ENCODE results near the gene GLI2. TPM values are rescaled to one million over a fixed set of nuclear protein-coding genes. Genes with fewer than 3 reads are reported as not detected.

The GLI2 gene
- total and polyA plus RNA-seq, 2 of the 4 experiments (the other 2 are of a cell fraction) = 3.8 to 26.0 TPM

GRCh38 chr2:120734930-120735651 lies 577 bp upstream of the GLI2 start (continued):
- TF ChIP-seq MXI1 (IDR thresholded peaks at IDR 0.05; ENCODE audit: borderline replicate concordance, low read depth, low read length) = no peak
- TF ChIP-seq BHLHE40 (IDR thresholded peaks at IDR 0.05; ENCODE audit: low read depth, low read length) = no peak

- peak overlapping the region; percentile 98 for H3K27ac ChIP-seq (ENCODE audit: insufficient read depth, low read length)
- peaks cover 16% of the 10 kb centered on the region for H3K9me1 ChIP-seq (ENCODE audit: insufficient read depth, low read length)
- BruUV-seq (replicated peaks) = no TSS peak
- H4K20me1 ChIP-seq (ENCODE audit: insufficient read depth, low read length) = peaks cover 34% of the 10 kb centered on the region
- H3K23ac ChIP-seq (ENCODE audit: low read depth, low read length) = peak overlapping the region; percentile 95
- peak overlapping the region; percentile 89 for H2AFZ ChIP-seq (replicated peaks; ENCODE audit: low read length, poor library complexity)
- CTCF ChIA-PET = interaction anchor here (0.6 to 1.5 kb wide), 4 partner anchors 29 to 179 kb away, joined by 3 to 4 read pairs (median 4); no protein-coding TSS in a partner anchor
- H3K9me3 ChIP-seq (ENCODE audit: control insufficient read depth, insufficient read depth, low read length) = no peaks in the 10 kb centered on the region
- peak overlapping the region; percentile 91 for H4K8ac ChIP-seq (ENCODE audit: low read depth in 2 of 2, low read length in 2 of 2)
- dilution Hi-C loops (cut with HindIII; ENCODE audit: low sequenced_read_pairs, unreplicated experiment) (no loop called here), in situ Hi-C loops (cut with MboI; ENCODE audit: low sequenced_read_pairs) (loop anchor here (10.0 kb wide), 1 partner anchor 79 kb away; no protein-coding TSS in a partner anchor), intact Hi-C loops (cut with micrococcal nuclease) (loop anchor here (2.0 to 5.0 kb wide), 2 partner anchors 85 to 201 kb away; no protein-coding TSS in a partner anchor)
- H4K5ac ChIP-seq (ENCODE audit: low read depth, low read length) = peak overlapping the region; percentile 81
- H3K36me3 ChIP-seq (ENCODE audit: control insufficient read depth, insufficient read depth, low read length) = no peaks in the 10 kb centered on the region
- peak overlapping the region; percentile 82 for H2AK5ac ChIP-seq (ENCODE audit: low read depth, low read length)
- H3K4me1 ChIP-seq (ENCODE audit: control insufficient read depth, insufficient read depth, low read length) = peaks cover 38% of the 10 kb centered on the region
- 0% methylated on average over 14 of the region's 38 CpGs; no CpG with 5 or more reads in 1 of the 2 experiments for WGBS, 2 experiments (ENCODE audit: extremely low coverage in 2 of 2, insufficient read length in 1 of 2)
- H3K79me1 ChIP-seq (ENCODE audit: low read depth in 1 of 2, low read length in 2 of 2) = peaks cover 10 to 67% of the 10 kb centered on the region in 2 experiments
- H3K9ac ChIP-seq (ENCODE audit: low read depth, low read length) = peak overlapping the region; percentile 91
- H3K4ac ChIP-seq (ENCODE audit: low read depth, low read length) = peak overlapping the region; percentile 97
- TF ChIP-seq, protein P1, sequence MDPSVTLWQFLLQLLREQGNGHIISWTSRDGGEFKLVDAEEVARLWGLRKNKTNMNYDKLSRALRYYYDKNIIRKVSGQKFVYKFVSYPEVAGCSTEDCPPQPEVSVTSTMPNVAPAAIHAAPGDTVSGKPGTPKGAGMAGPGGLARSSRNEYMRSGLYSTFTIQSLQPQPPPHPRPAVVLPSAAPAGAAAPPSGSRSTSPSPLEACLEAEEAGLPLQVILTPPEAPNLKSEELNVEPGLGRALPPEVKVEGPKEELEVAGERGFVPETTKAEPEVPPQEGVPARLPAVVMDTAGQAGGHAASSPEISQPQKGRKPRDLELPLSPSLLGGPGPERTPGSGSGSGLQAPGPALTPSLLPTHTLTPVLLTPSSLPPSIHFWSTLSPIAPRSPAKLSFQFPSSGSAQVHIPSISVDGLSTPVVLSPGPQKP (IDR thresholded peaks at IDR 0.05; ENCODE audit: borderline replicate concordance, low read depth, low read length) = no peak
- TF ChIP-seq POLR2A (IDR thresholded peaks at IDR 0.05; ENCODE audit: low read depth, low read length) = peak; percentile 12; the same call in 1 of the 2 replicates
- no peak for TF ChIP-seq RAD21 (IDR thresholded peaks at IDR 0.05; ENCODE audit: low read length)
- peak overlapping the region; percentile 92 for H2BK120ac ChIP-seq (ENCODE audit: low read depth, low read length)
- DNase-seq = no peak
- ATAC-seq (ENCODE audit: low read depth) = peak; percentile 1
- peak overlapping the region; percentile 96 for H2BK5ac ChIP-seq (ENCODE audit: low read depth, low read length, poor library complexity, severe bottlenecking)
- H2BK15ac ChIP-seq (ENCODE audit: low read depth, low read length) = no peak overlapping the region
- H3K27me3 ChIP-seq (ENCODE audit: control insufficient read depth, insufficient read depth, low read length) = no peaks in the 10 kb centered on the region
- POLR2A ChIA-PET (ENCODE audit: unreplicated experiment) = no interaction called here
- H3K56ac ChIP-seq (ENCODE audit: extremely low read depth, insufficient read depth, low read length) = peak overlapping the region; percentile 91
- H2BK20ac ChIP-seq (ENCODE audit: low read depth, low read length) = peak overlapping the region; percentile 56; the same call in 1 of the 2 replicates
- H4K91ac ChIP-seq (ENCODE audit: insufficient read depth, low read depth, low read length) = peak overlapping the region; percentile 94
- H3K14ac ChIP-seq (replicated peaks; ENCODE audit: low read depth, low read length) = peak overlapping the region; percentile 98
- peak overlapping the region; percentile 53 for H3K4me2 ChIP-seq (ENCODE audit: low read depth, low read length)
- peak overlapping the region; percentile 97 for H2AK9ac ChIP-seq (replicated peaks; ENCODE audit: low read depth, low read length, poor library complexity)
- peak overlapping the region; percentile 93 for H3K4me3 ChIP-seq (ENCODE audit: insufficient read depth, low read depth, low read length)
- H3K18ac ChIP-seq (ENCODE audit: low read depth, low read length) = peak overlapping the region; percentile 43
Observed at GRCh38 chr2:120736202-120736623, 545 bp downstream of the GLI2 start.

Measured in IMR-90 (cell line).